Measurements from ENCODE around the gene ZBTB34. TPM values are rescaled to one million over a fixed set of nuclear protein-coding genes. Genes with fewer than 3 reads are reported as not detected.
A peak's percentile ranks its signal among the peaks of the same experiment; 100 is the strongest.
"Not testable (repeated sequence)": the region's sequence is repeated elsewhere in the genome, so short reads cannot be mapped to it uniquely, and the experiment has no call there.

ZBTB34 gene
- total RNA-seq (1 to 10 TPM; 5.4 to 8.7 (median 7.9) TPM), total RNA-seq (8.8 to 34.1 (median 18.2) reads per million in 29 experiments)
- total RNA-seq (2013), result 8.3 TPM

GRCh38 chr9:126860077-126860756 lies at the start of gene ZBTB34:
Gene ZBTB34 (plus strand): TSS chr9:126860639. CDS start chr9:126879400, 18,761 bp downstream.
- CTCF ChIA-PET, result interaction anchor here (0.6 to 2.1 kb wide), 5 partner anchors 10 to 632 kb away, joined by 4 to 8 read pairs (median 4); no protein-coding TSS in a partner anchor
- Mint-ChIP-seq H3K4me1 (peaks cover 23 to 40% (median 36%) of the 10 kb centered on the region in 3 donors), H3K27me3 (peaks cover 4 to 17% of the 10 kb centered on the region in 2 donors), H3K36me3 (peaks cover 6% of the 10 kb centered on the region), H3K27ac (peak within 1 kb of the TSS; percentile 78 to 89), H3K9me3 (no peaks in the 10 kb centered on the region), H3K4me3 (peak within 1 kb of the TSS; percentile 76 to 84 (median 79))
- peaks cover 0 to 6% of the 10 kb centered on the region in 2 donors for H3K36me3 ChIP-seq (ENCODE audit: control insufficient read depth in 2 of 2, extremely low read depth in 1 of 2, insufficient read depth in 1 of 2, low read length in 1 of 2)
- H3K27ac ChIP-seq (ENCODE audit: low read length), result peak within 1 kb of the TSS; percentile 36
- H3K9me3 ChIP-seq, result no peaks in the 10 kb centered on the region
- ATAC-seq (replicated peaks in 1 of 4), result peak; percentile 81 to 86 (median 83)
- H3K4me1 ChIP-seq (ENCODE audit: control insufficient read depth in 1 of 2, extremely low read depth in 1 of 2, insufficient read depth in 2 of 2, low read length in 2 of 2), result peaks cover 7 to 26% of the 10 kb centered on the region in 2 experiments
- peak within 1 kb of the TSS; percentile 52 to 63 for H3K4me3 ChIP-seq (ENCODE audit: control insufficient read depth in 1 of 2, extremely low read depth in 1 of 2, low read length in 1 of 2)
- DNase-seq, result peak; percentile 23 to 82 (median 66)
- H3K27me3 ChIP-seq (replicated peaks in 1 of 2; ENCODE audit: control insufficient read depth in 2 of 2, extremely low read depth in 1 of 2, insufficient read depth in 2 of 2, low read length in 1 of 2), result peaks cover 0 to 12% of the 10 kb centered on the region in 2 experiments
- WGBS (ENCODE audit: insufficient coverage), result under 1% methylated on average over 64 of the region's 67 CpGs
- POLR2A ChIA-PET, result interaction anchor here in 1 of 2 donors (0.6 kb wide), 1 partner anchor 288 kb away, joined by 6 read pairs; no protein-coding TSS in a partner anchor

DNA sequence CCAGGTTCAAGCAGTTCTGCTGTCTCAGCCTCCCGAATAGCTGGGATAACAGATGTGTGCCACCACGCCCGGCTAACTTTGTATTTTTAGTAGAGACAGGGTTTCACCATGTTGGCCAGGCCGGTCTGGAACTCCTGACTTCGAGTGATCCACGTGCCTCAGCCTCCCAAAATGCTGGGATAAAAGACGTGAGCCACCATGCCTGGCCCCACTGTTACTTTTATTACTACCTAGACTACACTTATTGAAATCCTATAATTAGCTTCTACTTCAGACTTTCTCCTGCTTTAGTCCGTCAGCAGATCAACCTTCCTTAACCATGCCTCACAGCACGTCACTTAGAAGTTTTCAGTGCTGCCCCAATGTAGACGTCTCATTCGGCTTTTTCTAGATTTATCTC lies 47.4 kb upstream of the ZBTB34 start:
- no peak overlapping the region for H3K27ac ChIP-seq (ENCODE audit: low read length)
- Mint-ChIP-seq H3K4me1 (peaks cover 37 to 40% (median 39%) of the 10 kb centered on the region in 3 donors), H3K27ac (no peak overlapping the region), H3K27me3 (no peaks in the 10 kb centered on the region), H3K36me3 (peaks cover 57% of the 10 kb centered on the region), H3K4me3 (no peak overlapping the region), H3K9me3 (peaks cover 9 to 15% (median 11%) of the 10 kb centered on the region in 3 donors)
- 96% methylated on average over 5 of the region's 11 CpGs for WGBS (ENCODE audit: insufficient coverage)
- H3K27me3 ChIP-seq (replicated peaks in 1 of 2; ENCODE audit: control insufficient read depth in 2 of 2, extremely low read depth in 1 of 2, insufficient read depth in 2 of 2, low read length in 1 of 2), result no peaks in the 10 kb centered on the region
- no peak overlapping the region for H3K4me3 ChIP-seq (ENCODE audit: control insufficient read depth in 1 of 2, extremely low read depth in 1 of 2, low read length in 1 of 2)
- ChIA-PET CTCF (no interaction called here), POLR2A (interaction anchor here in 1 of 2 donors (0.7 kb wide), 1 partner anchor 1305 kb away, joined by 5 read pairs; no protein-coding TSS in a partner anchor)
- no peak for ATAC-seq (replicated peaks in 1 of 4)
- peaks cover 3% of the 10 kb centered on the region for H3K9me3 ChIP-seq
- no peaks in the 10 kb centered on the region for H3K4me1 ChIP-seq (ENCODE audit: control insufficient read depth in 1 of 2, extremely low read depth in 1 of 2, insufficient read depth in 2 of 2, low read length in 2 of 2)
- DNase-seq, result no peak
- peaks cover 6 to 27% of the 10 kb centered on the region in 2 donors for H3K36me3 ChIP-seq (ENCODE audit: control insufficient read depth in 2 of 2, extremely low read depth in 1 of 2, insufficient read depth in 1 of 2, low read length in 1 of 2)

DNA sequence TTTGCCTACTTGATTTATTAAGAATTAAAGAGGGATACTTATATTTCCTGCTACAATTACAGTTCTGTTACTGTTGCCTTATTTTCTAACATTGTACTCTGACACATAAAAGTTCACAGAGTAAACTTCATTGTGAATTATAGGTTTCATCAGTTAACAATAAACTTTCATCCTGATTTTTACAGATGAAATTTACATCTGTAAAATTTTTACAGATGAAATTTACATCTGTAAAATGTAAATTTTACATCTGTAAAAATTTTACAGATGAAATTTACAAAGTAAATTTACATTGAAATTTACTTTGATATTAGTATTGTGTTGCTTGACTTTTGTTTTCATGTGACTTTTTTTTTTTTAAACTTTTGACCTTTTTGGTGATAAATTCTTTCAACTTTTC lies 46.3 kb upstream of the ZBTB34 start:
- H3K4me3 Mint-ChIP-seq, result no peak overlapping the region
- peaks cover 66% of the 10 kb centered on the region for H3K36me3 Mint-ChIP-seq
- no peak for DNase-seq

DNA sequence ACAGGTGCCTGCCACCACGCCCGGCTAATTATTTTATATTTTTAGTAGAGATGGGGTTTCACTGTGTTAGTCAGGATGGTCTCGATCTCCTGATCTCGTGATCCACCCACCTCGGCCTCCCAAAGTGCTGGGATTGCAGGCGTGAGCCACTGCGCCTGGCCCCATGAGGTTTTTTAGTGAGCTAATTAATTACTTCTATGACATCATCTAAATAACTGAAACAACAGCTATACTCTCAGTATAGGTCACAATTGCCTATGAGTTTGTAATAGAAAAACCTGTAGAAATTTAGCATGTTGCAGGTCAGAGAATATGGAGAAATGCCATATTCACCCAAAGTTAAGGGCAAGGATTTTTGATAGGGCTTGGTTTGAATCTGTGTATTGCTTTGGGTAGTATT lies 42.8 kb upstream of the ZBTB34 start:
- H3K4me1 ChIP-seq (ENCODE audit: control insufficient read depth in 1 of 2, extremely low read depth in 1 of 2, insufficient read depth in 2 of 2, low read length in 2 of 2); ATAC-seq (replicated peaks in 1 of 4); H3K4me3 ChIP-seq (ENCODE audit: control insufficient read depth in 1 of 2, extremely low read depth in 1 of 2, low read length in 1 of 2); H3K4me3 Mint-ChIP-seq; DNase-seq; POLR2A ChIA-PET; H3K27me3 ChIP-seq (replicated peaks in 1 of 2; ENCODE audit: control insufficient read depth in 2 of 2, extremely low read depth in 1 of 2, insufficient read depth in 2 of 2, low read length in 1 of 2); H3K27me3 Mint-ChIP-seq; H3K27ac Mint-ChIP-seq; H3K27ac ChIP-seq (ENCODE audit: low read length); H3K9me3 ChIP-seq; CTCF ChIA-PET: not testable (repeated sequence)
- no CpG with 5 or more reads among the region's 7 CpGs for WGBS (ENCODE audit: insufficient coverage)
- Mint-ChIP-seq H3K4me1 (peaks cover 39 to 47% (median 46%) of the 10 kb centered on the region in 3 donors), H3K9me3 (peaks cover 9 to 28% (median 22%) of the 10 kb centered on the region in 3 donors), H3K36me3 (peaks cover 71% of the 10 kb centered on the region)
- H3K36me3 ChIP-seq (ENCODE audit: control insufficient read depth in 2 of 2, extremely low read depth in 1 of 2, insufficient read depth in 1 of 2, low read length in 1 of 2), result peaks cover 6 to 27% of the 10 kb centered on the region in 2 donors

More for the DNA sequence above, 46.3 kb upstream of the ZBTB34 start:
- ChIA-PET POLR2A (no interaction called here), CTCF (no interaction called here)
- Histone ChIP-seq H3K9me3 (peaks cover 6% of the 10 kb centered on the region), H3K4me1 (ENCODE audit: control insufficient read depth in 1 of 2, extremely low read depth in 1 of 2, insufficient read depth in 2 of 2, low read length in 2 of 2) (no peaks in the 10 kb centered on the region), H3K27ac (ENCODE audit: low read length) (no peak overlapping the region), H3K4me3 (ENCODE audit: control insufficient read depth in 1 of 2, extremely low read depth in 1 of 2, low read length in 1 of 2) (no peak overlapping the region), H3K27me3 (replicated peaks in 1 of 2; ENCODE audit: control insufficient read depth in 2 of 2, extremely low read depth in 1 of 2, insufficient read depth in 2 of 2, low read length in 1 of 2) (no peaks in the 10 kb centered on the region), H3K36me3 (ENCODE audit: control insufficient read depth in 2 of 2, extremely low read depth in 1 of 2, insufficient read depth in 1 of 2, low read length in 1 of 2) (peaks cover 6 to 29% of the 10 kb centered on the region in 2 donors)
- ATAC-seq (replicated peaks in 1 of 4), result no peak
- Mint-ChIP-seq H3K4me1 (peaks cover 30 to 38% (median 36%) of the 10 kb centered on the region in 3 donors), H3K27ac (no peak overlapping the region), H3K9me3 (peaks cover 9 to 23% (median 17%) of the 10 kb centered on the region in 3 donors), H3K27me3 (no peaks in the 10 kb centered on the region)

- H3K27me3 Mint-ChIP-seq, result no peaks in the 10 kb centered on the region
- WGBS (ENCODE audit: insufficient coverage), result 100% methylated on average over 2 of the region's 5 CpGs
- Histone ChIP-seq H3K27me3 (replicated peaks in 1 of 2; ENCODE audit: control insufficient read depth in 2 of 2, extremely low read depth in 1 of 2, insufficient read depth in 2 of 2, low read length in 1 of 2) (no peaks in the 10 kb centered on the region), H3K27ac (ENCODE audit: low read length) (no peak overlapping the region), H3K9me3 (peaks cover 6% of the 10 kb centered on the region), H3K4me3 (ENCODE audit: control insufficient read depth in 1 of 2, extremely low read depth in 1 of 2, low read length in 1 of 2) (no peak overlapping the region), H3K36me3 (ENCODE audit: control insufficient read depth in 2 of 2, extremely low read depth in 1 of 2, insufficient read depth in 1 of 2, low read length in 1 of 2) (peaks cover under 1 to 20% of the 10 kb centered on the region in 2 donors), H3K4me1 (ENCODE audit: control insufficient read depth in 1 of 2, extremely low read depth in 1 of 2, insufficient read depth in 2 of 2, low read length in 2 of 2) (no peaks in the 10 kb centered on the region)
- POLR2A ChIA-PET, result no interaction called here
- H3K4me1 Mint-ChIP-seq, result peaks cover 38 to 47% (median 42%) of the 10 kb centered on the region in 3 donors
- peak overlapping the region in 1 of 3 donors; percentile 17 for H3K4me3 Mint-ChIP-seq
- peaks cover 6 to 28% (median 22%) of the 10 kb centered on the region in 3 donors for H3K9me3 Mint-ChIP-seq
- H3K27ac Mint-ChIP-seq, result no peak overlapping the region
- DNase-seq, result no peak
- CTCF ChIA-PET, result no interaction called here
- peaks cover 70% of the 10 kb centered on the region for H3K36me3 Mint-ChIP-seq
- no peak for ATAC-seq (replicated peaks in 1 of 4)
Observed at GRCh38 chr9:126818482-126818881, 42.0 kb upstream of the ZBTB34 start.

DNA sequence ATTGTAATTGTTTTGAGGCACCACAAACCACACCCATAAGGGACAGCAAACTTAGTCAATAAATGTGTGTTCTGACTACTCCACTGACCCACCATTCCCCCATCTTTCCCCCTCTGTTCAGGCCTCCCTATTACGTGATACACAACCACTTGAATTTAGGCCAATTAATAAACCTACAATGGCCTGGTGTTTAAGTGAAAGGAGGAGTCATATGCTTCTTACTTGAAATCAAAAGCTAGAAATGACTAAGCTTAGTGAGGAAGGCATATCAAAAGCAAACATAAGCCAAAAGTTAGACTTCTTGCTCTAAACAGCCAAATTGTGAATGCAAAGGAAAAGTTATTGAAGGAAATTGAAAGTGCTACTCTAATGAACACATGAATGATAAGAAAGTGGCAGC lies 41.0 kb upstream of the ZBTB34 start:
- ChIA-PET POLR2A (no interaction called here), CTCF (interaction anchor here in 1 of 2 donors (0.6 kb wide), 1 partner anchor 147 kb away, joined by 3 read pairs; no protein-coding TSS in a partner anchor)
- H3K27me3 ChIP-seq (replicated peaks in 1 of 2; ENCODE audit: control insufficient read depth in 2 of 2, extremely low read depth in 1 of 2, insufficient read depth in 2 of 2, low read length in 1 of 2), result no peaks in the 10 kb centered on the region
- no peaks in the 10 kb centered on the region for H3K4me1 ChIP-seq (ENCODE audit: control insufficient read depth in 1 of 2, extremely low read depth in 1 of 2, insufficient read depth in 2 of 2, low read length in 2 of 2)
- H3K9me3 Mint-ChIP-seq, result peaks cover 6 to 28% (median 22%) of the 10 kb centered on the region in 3 donors
- H3K27ac ChIP-seq (ENCODE audit: low read length), result no peak overlapping the region
- H3K4me1 Mint-ChIP-seq, result peaks cover 40 to 50% (median 41%) of the 10 kb centered on the region in 3 donors
- H3K36me3 Mint-ChIP-seq, result peaks cover 67% of the 10 kb centered on the region
- H3K27ac Mint-ChIP-seq, result no peak overlapping the region
- peaks cover 3% of the 10 kb centered on the region for H3K9me3 ChIP-seq
- ATAC-seq (replicated peaks in 1 of 4), result no peak
- no CpG with 5 or more reads among the region's 1 CpG for WGBS (ENCODE audit: insufficient coverage)
- no peak overlapping the region for H3K4me3 Mint-ChIP-seq
- H3K4me3 ChIP-seq (ENCODE audit: control insufficient read depth in 1 of 2, extremely low read depth in 1 of 2, low read length in 1 of 2), result no peak overlapping the region
- H3K27me3 Mint-ChIP-seq, result no peaks in the 10 kb centered on the region
- no peak for DNase-seq
- peaks cover 0 to 17% of the 10 kb centered on the region in 2 donors for H3K36me3 ChIP-seq (ENCODE audit: control insufficient read depth in 2 of 2, extremely low read depth in 1 of 2, insufficient read depth in 1 of 2, low read length in 1 of 2)

All from T-cell (primary cell).